ENCODE data around the gene CFAP45. TPM values are rescaled to one million over a fixed set of nuclear protein-coding genes. Genes with fewer than 3 reads are reported as not detected.

The CFAP45 gene
- total RNA-seq, 4 donors from 2014 or later, result 2.5 TPM; not detected in 3

DNA sequence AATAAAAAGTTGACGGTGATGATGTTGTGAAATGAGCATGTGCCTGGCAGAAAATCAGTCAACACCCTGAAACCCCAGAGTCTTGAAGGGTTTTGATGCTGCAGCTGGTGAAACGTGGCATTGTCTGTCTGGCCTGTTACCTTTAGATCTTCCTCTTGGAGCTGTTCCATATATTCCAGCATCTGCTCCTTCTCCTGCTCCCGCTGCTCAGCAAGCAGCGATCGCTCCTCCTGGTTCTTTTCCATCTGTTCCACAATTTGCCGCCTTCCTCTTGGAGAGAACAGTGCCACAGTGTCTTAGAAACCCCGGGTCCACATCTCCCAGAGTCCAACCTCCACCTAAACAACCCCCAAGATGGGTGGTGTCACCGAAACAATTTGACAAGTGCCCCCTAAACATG is 15.7 kb downstream of the CFAP45 start:
- Histone ChIP-seq H3K36me3 (no peaks in the 10 kb centered on the region), H3K9me3 (no peaks in the 10 kb centered on the region), H3K27ac (no peak overlapping the region), H3K4me1 (peaks cover 0 to 13% (median 1%) of the 10 kb centered on the region in 4 donors), H3K4me3 (no peak overlapping the region), H3K27me3 (no peaks in the 10 kb centered on the region)
- DNase-seq, result peak in 1 of 3 donors; percentile 13
- no peak for TF ChIP-seq POLR2A (IDR thresholded peaks at IDR 0.05)
- no peak for TF ChIP-seq CTCF (IDR thresholded peaks at IDR 0.05)

DNA sequence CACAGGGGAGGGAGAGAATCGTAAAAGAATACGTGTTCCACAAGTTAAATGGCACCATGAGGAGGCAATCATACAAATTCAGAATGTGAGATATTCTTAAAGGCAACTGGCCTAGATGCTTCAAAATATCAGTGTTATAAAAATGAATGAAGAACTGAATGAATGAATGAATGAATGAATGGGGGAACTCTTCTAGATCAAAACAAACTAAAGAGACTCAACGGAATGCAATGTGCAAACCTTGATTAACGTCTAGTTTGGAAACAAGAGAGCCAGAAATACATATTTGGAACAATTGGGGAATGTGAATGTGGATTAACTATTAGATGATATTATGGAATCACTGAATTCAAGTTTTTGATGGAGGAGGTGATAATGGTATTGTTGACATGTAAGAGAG is 16.8 kb downstream of the CFAP45 start:
- no peak overlapping the region for H3K4me3 ChIP-seq
- no peak for DNase-seq
- H3K4me1 ChIP-seq, result peaks cover 0 to 13% (median 0%) of the 10 kb centered on the region in 4 donors
- no peak overlapping the region for H3K27ac ChIP-seq
- H3K27me3 ChIP-seq, result no peaks in the 10 kb centered on the region
- TF ChIP-seq POLR2A (IDR thresholded peaks at IDR 0.05) (no peak), CTCF (IDR thresholded peaks at IDR 0.05) (no peak)
- no peaks in the 10 kb centered on the region for H3K9me3 ChIP-seq
- no peaks in the 10 kb centered on the region for H3K36me3 ChIP-seq

- Histone ChIP-seq H3K4me3 (no peak overlapping the region), H3K27ac (peak overlapping the region in 2 of 4 donors; percentile 10 to 18), H3K9me3 (no peaks in the 10 kb centered on the region), H3K27me3 (no peaks in the 10 kb centered on the region), H3K4me1 (peaks cover 0 to 13% (median 0%) of the 10 kb centered on the region in 4 donors), H3K36me3 (no peaks in the 10 kb centered on the region)
- no peak for DNase-seq
- TF ChIP-seq CTCF (IDR thresholded peaks at IDR 0.05) (no peak), POLR2A (IDR thresholded peaks at IDR 0.05) (no peak)
Measured at GRCh38 chr1:159882527-159882862, 17.5 kb downstream of the CFAP45 start.

GRCh38 chr1:159881622-159882526 is 18.1 kb downstream of the CFAP45 start:
- TF ChIP-seq CTCF (IDR thresholded peaks at IDR 0.05) (no peak), POLR2A (IDR thresholded peaks at IDR 0.05) (no peak)
- peak; percentile 54 to 98 (median 96) for DNase-seq
- no peak overlapping the region for H3K4me3 ChIP-seq
- no peaks in the 10 kb centered on the region for H3K36me3 ChIP-seq
- no peaks in the 10 kb centered on the region for H3K9me3 ChIP-seq
- peaks cover 0 to 13% (median 0%) of the 10 kb centered on the region in 4 donors for H3K4me1 ChIP-seq
- no peaks in the 10 kb centered on the region for H3K27me3 ChIP-seq
- H3K27ac ChIP-seq, result peak overlapping the region in 2 of 4 donors; percentile 10 to 18

DNA sequence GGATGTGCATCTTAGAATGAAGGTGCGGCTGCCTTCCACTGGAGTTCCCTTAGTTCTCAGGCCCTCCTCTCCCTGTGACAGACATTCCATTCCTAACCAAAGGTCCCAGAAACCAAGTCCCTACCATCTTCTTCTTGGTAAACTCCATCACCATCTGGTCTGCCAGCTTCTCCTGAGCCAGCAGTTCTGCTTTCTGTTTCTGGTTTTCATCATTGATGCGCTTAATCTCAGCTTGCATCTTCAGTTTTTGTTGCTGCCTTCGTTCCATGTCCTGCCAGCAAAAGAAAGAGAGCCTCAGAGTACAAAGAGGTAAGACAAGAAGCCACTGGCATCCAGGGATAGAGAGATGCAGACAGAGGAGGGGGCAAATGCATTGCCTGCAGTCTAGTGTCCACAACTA is 19.5 kb downstream of the CFAP45 start:
- Histone ChIP-seq H3K36me3 (no peaks in the 10 kb centered on the region), H3K9me3 (no peaks in the 10 kb centered on the region), H3K4me1 (peaks cover 0 to 13% (median 0%) of the 10 kb centered on the region in 4 donors), H3K27ac (no peak overlapping the region), H3K27me3 (no peaks in the 10 kb centered on the region), H3K4me3 (no peak overlapping the region)
- TF ChIP-seq POLR2A (IDR thresholded peaks at IDR 0.05) (no peak), CTCF (IDR thresholded peaks at IDR 0.05) (no peak)
- DNase-seq, result no peak
